ENCODE measurements around the gene GRK7. TPM values are rescaled to one million over a fixed set of nuclear protein-coding genes. Genes with fewer than 3 reads are reported as not detected.

GRK7 gene
- total and polyA plus RNA-seq, 2 donors (not counting 3 experiments of a cell fraction or from before 2014, with no cell fraction given) = not detected

DNA sequence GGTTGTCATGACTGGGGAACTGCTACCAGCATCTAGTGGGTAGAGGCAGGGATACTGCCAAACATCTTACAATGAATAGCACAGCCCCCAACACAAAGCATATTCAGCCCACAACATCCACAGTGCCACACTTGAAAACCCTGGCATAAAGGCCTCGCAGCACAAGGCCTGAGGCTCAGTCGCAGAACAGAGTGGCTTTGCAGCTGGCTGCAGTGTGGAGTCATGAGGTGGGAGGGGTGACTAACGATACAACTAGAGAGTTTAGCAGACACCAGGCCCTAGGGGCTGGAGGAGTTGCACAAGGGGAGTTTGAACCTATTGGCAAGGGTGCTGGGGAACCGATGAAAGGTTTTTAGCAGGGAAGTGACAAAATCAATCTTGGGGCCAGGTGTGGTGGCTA is 32.1 kb downstream of the GRK7 start:
- Histone ChIP-seq H3K79me2 (ENCODE audit: control insufficient read depth, insufficient read depth, low read length) (no peaks in the 10 kb centered on the region), H4K20me1 (replicated peaks; ENCODE audit: control insufficient read depth, extremely low read depth, insufficient read depth, low read length) (no peaks in the 10 kb centered on the region), H3K27ac (ENCODE audit: insufficient read depth, low read depth, low read length) (no peak overlapping the region), H3K27me3 (ENCODE audit: control insufficient read depth in 2 of 2, insufficient read depth in 2 of 2, low read length in 2 of 2) (no peaks in the 10 kb centered on the region), H3K4me1 (ENCODE audit: control insufficient read depth, extremely low read depth, insufficient read depth, low read length) (peaks cover 16% of the 10 kb centered on the region), H3K9me1 (replicated peaks; ENCODE audit: control insufficient read depth, extremely low read depth, insufficient read depth, low read length) (no peaks in the 10 kb centered on the region), H2AFZ (ENCODE audit: low read depth, low read length) (no peak overlapping the region), H3K9me3 (replicated peaks; ENCODE audit: control insufficient read depth, insufficient read depth, low read length) (no peaks in the 10 kb centered on the region), H3K36me3 (ENCODE audit: control insufficient read depth in 2 of 2, extremely low read depth in 1 of 2, insufficient read depth in 2 of 2, low read length in 2 of 2) (no peaks in the 10 kb centered on the region), H3K9ac (replicated peaks; ENCODE audit: extremely low read depth, insufficient read depth, low read length) (no peak overlapping the region), H3K4me3 (replicated peaks in 1 of 3; ENCODE audit: insufficient read depth in 1 of 3, low read depth in 1 of 3, low read length in 3 of 3) (no peak overlapping the region), H3K4me2 (ENCODE audit: insufficient read depth, low read length) (no peak overlapping the region)
- BruUV-seq (replicated peaks) = no TSS peak
- ChIA-PET POLR2A (no interaction called here), CTCF (no interaction called here)
- FAIRE-seq (no peak), DNase-seq (ENCODE audit: low read depth, low spot score) (no peak)
- no peak for TF ChIP-seq POLR2A (IDR thresholded peaks at IDR 0.05; ENCODE audit: low read depth, low read length)
- no peak for TF ChIP-seq FOS (IDR thresholded peaks at IDR 0.05; ENCODE audit: borderline replicate concordance, insufficient read depth, low read length)
- TF ChIP-seq, protein P1, sequence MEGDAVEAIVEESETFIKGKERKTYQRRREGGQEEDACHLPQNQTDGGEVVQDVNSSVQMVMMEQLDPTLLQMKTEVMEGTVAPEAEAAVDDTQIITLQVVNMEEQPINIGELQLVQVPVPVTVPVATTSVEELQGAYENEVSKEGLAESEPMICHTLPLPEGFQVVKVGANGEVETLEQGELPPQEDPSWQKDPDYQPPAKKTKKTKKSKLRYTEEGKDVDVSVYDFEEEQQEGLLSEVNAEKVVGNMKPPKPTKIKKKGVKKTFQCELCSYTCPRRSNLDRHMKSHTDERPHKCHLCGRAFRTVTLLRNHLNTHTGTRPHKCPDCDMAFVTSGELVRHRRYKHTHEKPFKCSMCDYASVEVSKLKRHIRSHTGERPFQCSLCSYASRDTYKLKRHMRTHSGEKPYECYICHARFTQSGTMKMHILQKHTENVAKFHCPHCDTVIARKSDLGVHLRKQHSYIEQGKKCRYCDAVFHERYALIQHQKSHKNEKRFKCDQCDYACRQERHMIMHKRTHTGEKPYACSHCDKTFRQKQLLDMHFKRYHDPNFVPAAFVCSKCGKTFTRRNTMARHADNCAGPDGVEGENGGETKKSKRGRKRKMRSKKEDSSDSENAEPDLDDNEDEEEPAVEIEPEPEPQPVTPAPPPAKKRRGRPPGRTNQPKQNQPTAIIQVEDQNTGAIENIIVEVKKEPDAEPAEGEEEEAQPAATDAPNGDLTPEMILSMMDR (IDR thresholded peaks at IDR 0.05; ENCODE audit: extremely low read depth in 1 of 2, insufficient read depth in 1 of 2, low read depth in 1 of 2, low read length in 2 of 2) = no peak
- TF ChIP-seq, protein P2, sequence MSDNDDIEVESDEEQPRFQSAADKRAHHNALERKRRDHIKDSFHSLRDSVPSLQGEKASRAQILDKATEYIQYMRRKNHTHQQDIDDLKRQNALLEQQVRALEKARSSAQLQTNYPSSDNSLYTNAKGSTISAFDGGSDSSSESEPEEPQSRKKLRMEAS (IDR thresholded peaks at IDR 0.05; ENCODE audit: insufficient read depth, insufficient read length) = no peak
- TF ChIP-seq JUN (IDR thresholded peaks at IDR 0.05; ENCODE audit: borderline replicate concordance, insufficient read depth, insufficient read length, low read depth) = no peak
- intact Hi-C loops (cut with micrococcal nuclease) (no loop called here), dilution Hi-C loops (cut with MboI; ENCODE audit: extremely low pct_ligation_motif_present, low sequenced_read_pairs) (no loop called here)

DNA sequence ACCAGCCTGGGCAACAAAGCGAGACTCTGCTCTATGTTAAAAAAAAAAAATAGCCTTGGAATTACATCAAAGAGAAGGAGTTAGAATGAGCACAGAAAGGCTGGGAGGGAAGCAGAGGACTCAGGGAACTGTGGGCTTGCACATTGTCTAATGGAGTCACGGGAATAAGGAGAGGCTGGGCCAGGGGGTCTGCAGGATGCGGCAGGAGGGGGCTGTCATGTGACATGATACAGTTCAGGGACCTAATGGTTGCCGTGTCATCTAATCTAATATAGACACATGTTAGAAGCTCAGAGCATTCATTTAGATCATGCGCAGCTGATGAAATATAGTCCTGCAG is 32.5 kb downstream of the GRK7 start:
- Histone ChIP-seq H3K9me1 (replicated peaks; ENCODE audit: control insufficient read depth, extremely low read depth, insufficient read depth, low read length) (no peaks in the 10 kb centered on the region), H3K4me1 (ENCODE audit: control insufficient read depth, extremely low read depth, insufficient read depth, low read length) (peaks cover 16% of the 10 kb centered on the region), H3K9me3 (replicated peaks; ENCODE audit: control insufficient read depth, insufficient read depth, low read length) (no peaks in the 10 kb centered on the region), H3K27me3 (ENCODE audit: control insufficient read depth in 2 of 2, insufficient read depth in 2 of 2, low read length in 2 of 2) (no peaks in the 10 kb centered on the region), H3K79me2 (ENCODE audit: control insufficient read depth, insufficient read depth, low read length) (no peaks in the 10 kb centered on the region), H3K4me3 (replicated peaks in 1 of 3; ENCODE audit: insufficient read depth in 1 of 3, low read depth in 1 of 3, low read length in 3 of 3) (no peak overlapping the region), H3K4me2 (ENCODE audit: insufficient read depth, low read length) (no peak overlapping the region), H2AFZ (ENCODE audit: low read depth, low read length) (no peak overlapping the region), H4K20me1 (replicated peaks; ENCODE audit: control insufficient read depth, extremely low read depth, insufficient read depth, low read length) (no peaks in the 10 kb centered on the region), H3K9ac (replicated peaks; ENCODE audit: extremely low read depth, insufficient read depth, low read length) (no peak overlapping the region), H3K36me3 (ENCODE audit: control insufficient read depth in 2 of 2, extremely low read depth in 1 of 2, insufficient read depth in 2 of 2, low read length in 2 of 2) (no peaks in the 10 kb centered on the region), H3K27ac (ENCODE audit: insufficient read depth, low read depth, low read length) (no peak overlapping the region)
- TF ChIP-seq, protein P2 (IDR thresholded peaks at IDR 0.05; ENCODE audit: insufficient read depth, insufficient read length) = no peak
- no peak for TF ChIP-seq POLR2A (IDR thresholded peaks at IDR 0.05; ENCODE audit: low read depth, low read length)
- no peak for TF ChIP-seq POLR2AphosphoS5 (IDR thresholded peaks at IDR 0.05; ENCODE audit: insufficient read depth, low read depth, low read length)
- no peak for TF ChIP-seq EZH2 (IDR thresholded peaks at IDR 0.05; ENCODE audit: borderline replicate concordance, low read depth, low read length, severe bottlenecking)
- TF ChIP-seq GATA2 (IDR thresholded peaks at IDR 0.05; ENCODE audit: insufficient read depth, insufficient read length, low read depth, low read length) = no peak
- no peak for TF ChIP-seq JUN (IDR thresholded peaks at IDR 0.05; ENCODE audit: borderline replicate concordance, insufficient read depth, insufficient read length, low read depth)
- no peak for TF ChIP-seq MYC (IDR thresholded peaks at IDR 0.05; ENCODE audit: low read depth, low read length)
- no peak for TF ChIP-seq FOS (IDR thresholded peaks at IDR 0.05; ENCODE audit: borderline replicate concordance, insufficient read depth, low read length)
- TF ChIP-seq, protein P1 (IDR thresholded peaks at IDR 0.05; ENCODE audit: extremely low read depth in 1 of 2, insufficient read depth in 1 of 2, low read depth in 1 of 2, low read length in 2 of 2) = no peak
- no peak for FAIRE-seq
- CTCF ChIA-PET = no interaction called here
- dilution Hi-C loops (cut with MboI; ENCODE audit: extremely low pct_ligation_motif_present, low sequenced_read_pairs) = no loop called here
- intact Hi-C loops (cut with micrococcal nuclease) = loop anchor here (2.0 kb wide), 2 partner anchors 45 to 59 kb away; no protein-coding TSS in a partner anchor
- POLR2A ChIA-PET = no interaction called here
- BruUV-seq (replicated peaks) = no TSS peak
- no peak for DNase-seq (ENCODE audit: low read depth, low spot score)

Measured in endothelial cell of umbilical vein (primary cell).